ENCODE results near the gene COL10A1.

COL10A1 gene

GRCh38 chr6:116115781-116116180 is 10.2 kb downstream of the COL10A1 start:
- peak; percentile 42; the same call in 1 of the 2 replicates for TF ChIP-seq CTCF (IDR thresholded peaks at IDR 0.05)

GRCh38 chr6:116113386-116113785 is 12.5 kb downstream of the COL10A1 start:
- no peak for TF ChIP-seq CTCF (IDR thresholded peaks at IDR 0.05)

GRCh38 chr6:116111552-116112528 is 14.1 kb downstream of the COL10A1 start:
- peak; percentile 56; the same call in 1 of the 2 replicates for TF ChIP-seq CTCF (IDR thresholded peaks at IDR 0.05)

- no peak for TF ChIP-seq CTCF (IDR thresholded peaks at IDR 0.05)
Observed at GRCh38 chr6:116108836-116109235, 17.1 kb downstream of the COL10A1 start.

- no peak for TF ChIP-seq CTCF (IDR thresholded peaks at IDR 0.05)
Observed at GRCh38 chr6:116106146-116106545, 19.8 kb downstream of the COL10A1 start.

- TF ChIP-seq CTCF (IDR thresholded peaks at IDR 0.05), result no peak
Observed at GRCh38 chr6:116105247-116105646, 20.7 kb downstream of the COL10A1 start.

GRCh38 chr6:116104636-116105035 is 21.3 kb downstream of the COL10A1 start:
- TF ChIP-seq CTCF (IDR thresholded peaks at IDR 0.05), result no peak
